NK-92 (cell line): ENCODE results near the gene STX7.

ENCODE experiments used
- DNase-seq: peaks from one replicate; lab custom pipeline; 2025; ENCODE audit not compliant: unreplicated experiment; lab: John Stamatoyannopoulos, UW

STX7 gene

DNA sequence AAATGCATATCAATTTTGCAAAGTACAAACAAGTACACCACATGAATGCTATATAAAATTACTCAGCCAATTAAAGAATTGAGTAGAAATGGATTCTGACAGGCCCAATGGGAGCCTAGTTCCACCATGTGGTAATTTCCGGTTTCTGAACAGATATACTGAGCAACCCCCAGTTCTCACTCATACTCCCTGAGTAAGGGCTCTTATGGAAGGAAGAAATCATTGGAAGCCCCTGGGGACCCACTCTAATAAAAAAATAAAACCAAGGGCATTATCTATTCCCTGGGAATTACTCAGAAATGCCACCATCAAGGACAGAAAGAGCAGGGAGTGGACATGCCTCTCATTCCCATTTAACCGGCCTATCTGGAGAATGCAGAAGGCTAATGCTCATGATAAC lies 34.6 kb downstream of the STX7 start:
- no peak for DNase-seq

DNA sequence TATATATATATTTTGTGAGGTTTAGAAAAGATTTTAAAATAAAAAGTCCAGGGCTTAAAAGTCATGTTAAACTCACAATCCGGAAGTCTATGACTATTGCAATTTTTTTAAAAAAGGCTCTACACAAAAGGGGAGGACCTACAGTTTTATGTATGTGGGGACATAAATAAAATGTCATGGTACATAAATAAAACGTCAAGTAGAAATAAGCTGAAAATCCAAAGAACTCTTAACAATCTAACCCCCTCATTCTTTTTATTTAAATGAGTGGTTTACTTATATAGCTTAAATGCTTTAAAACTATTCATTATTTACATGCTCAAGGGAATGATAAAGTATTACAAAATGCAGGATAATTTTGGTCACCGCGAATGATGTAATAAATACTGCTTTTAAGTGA lies 36.2 kb downstream of the STX7 start:
- no peak for DNase-seq

DNA sequence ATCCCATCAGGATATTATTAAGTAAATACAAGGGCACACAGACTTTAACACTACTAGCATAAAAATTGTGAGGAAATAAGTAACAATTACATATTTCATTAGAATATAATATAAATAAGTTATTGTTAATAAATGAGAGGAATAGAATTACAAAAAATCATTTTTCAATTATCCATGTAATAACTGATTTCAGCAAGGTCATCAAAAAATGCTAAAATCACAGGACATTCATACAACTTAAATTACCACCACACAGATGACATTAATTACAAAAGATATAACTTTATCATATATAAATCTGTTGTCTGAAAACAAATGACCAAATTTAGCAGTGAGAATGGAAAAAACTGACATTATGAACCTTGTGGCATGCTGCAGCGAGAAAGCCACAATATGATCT lies 37.0 kb downstream of the STX7 start:
- no peak for DNase-seq

DNA sequence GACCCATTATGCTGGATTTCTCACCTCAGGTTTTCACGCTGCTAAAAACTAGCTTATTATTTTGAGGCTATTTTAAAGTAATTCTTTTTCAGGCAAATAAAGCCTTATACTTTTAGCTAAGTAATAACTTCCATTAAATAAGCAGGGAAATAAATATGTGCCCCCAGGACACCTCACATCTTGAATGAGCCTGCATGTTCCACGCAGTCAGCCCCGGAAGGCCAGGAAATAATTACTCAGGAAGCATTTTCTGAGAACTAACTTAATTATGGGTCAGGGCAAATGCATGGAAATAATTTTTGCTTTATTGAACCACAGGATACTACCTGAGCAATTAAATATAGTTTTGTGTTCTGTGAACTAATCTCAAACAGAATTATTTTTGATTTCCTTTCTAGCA lies 41.1 kb downstream of the STX7 start:
- no peak for DNase-seq

DNA sequence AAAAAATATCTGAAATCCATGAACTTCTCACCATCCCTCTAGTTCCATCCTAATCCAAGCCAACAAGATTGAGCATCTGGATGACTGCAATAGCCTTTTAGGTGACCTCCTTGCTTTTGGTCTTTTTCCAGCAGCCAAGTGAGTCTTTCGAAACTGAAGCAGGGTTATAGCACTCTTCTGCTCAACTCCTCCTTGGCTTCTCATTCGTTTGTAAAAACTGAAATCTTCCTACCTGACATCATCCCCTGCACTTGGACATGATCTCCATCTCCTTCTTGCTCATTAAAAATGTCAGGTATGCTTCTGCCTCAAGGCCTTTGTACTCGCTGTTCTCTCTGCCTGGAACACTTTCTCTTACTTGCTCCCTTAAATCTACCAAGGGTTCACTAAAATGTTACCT lies 46.0 kb downstream of the STX7 start:
- no peak for DNase-seq

DNA sequence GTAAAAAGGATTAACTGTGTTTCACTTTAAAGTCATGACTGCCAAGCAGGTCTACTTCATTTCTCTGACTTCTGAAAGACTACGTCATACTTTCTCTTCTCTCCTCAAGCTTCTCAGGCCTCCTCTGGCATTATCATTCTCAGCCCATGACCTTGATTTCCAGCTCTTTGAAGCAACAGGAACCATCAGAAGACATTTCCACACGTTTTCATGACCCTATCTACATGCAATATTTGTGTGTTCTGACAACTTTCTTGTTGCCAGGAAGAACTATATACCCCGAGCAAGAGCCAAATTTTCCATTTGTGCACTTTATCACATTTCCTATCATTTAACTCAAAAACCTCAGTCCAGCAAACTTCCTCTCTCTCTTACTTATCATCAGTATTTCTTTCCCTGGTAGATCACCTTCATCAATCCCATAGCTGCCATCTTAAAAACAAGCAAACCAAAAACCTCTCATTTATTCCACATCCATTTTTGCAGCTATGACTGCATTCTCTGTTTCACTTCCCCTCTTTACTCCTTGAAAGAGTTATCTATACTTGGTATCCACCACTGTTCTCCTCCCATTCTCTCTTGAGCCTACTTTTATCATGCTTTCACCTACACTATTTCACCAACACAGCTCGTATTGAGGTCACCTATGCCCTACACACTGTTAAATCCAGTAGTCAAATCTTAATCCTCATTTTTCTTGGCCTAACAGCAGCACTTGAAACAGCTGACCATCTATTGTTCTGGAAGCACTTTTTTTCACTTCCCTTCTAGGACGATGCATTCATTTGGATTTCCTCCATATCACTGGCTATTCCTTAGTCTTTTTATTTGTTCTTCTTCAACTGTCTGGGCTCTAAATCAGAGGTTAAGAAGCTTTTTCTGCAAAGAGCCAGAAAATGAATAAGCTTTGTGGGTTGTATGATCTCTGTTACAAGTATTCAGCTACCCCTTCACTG lies 47.1 kb downstream of the STX7 start:
- DNase-seq: no peak

DNA sequence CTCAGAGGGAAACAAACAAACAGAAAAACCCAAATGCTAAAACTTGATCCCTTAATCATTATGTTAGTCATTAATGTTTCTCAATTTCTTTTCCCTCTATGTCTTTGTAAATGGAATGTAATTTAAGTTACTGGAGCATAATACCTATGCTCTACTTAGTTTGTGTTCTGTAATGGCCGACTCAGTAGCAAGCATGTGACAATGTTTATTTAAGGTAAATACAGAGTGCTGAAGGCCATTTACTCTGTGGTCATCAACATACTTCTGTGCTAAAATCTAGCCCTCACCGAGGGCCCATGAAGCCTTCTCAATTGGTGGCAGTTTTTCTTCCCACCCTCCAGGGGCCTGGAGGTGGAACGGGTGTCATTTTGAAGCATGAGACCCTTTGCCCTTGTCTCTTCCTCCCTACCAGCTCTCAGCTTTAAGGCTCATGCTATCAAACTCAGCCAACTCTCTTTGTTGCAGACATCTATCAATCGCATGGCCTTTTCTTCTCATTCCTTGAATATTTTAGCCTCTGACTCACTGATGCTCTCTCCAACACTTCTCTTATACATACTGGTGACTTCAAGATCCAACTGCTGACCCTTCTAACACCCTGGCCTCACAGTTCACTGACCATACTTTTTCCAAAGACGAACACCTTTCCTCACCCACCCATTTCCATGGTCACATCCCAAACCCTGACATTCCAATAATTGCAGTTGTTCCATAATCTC lies 48.2 kb downstream of the STX7 start:
- DNase-seq: no peak

DNA sequence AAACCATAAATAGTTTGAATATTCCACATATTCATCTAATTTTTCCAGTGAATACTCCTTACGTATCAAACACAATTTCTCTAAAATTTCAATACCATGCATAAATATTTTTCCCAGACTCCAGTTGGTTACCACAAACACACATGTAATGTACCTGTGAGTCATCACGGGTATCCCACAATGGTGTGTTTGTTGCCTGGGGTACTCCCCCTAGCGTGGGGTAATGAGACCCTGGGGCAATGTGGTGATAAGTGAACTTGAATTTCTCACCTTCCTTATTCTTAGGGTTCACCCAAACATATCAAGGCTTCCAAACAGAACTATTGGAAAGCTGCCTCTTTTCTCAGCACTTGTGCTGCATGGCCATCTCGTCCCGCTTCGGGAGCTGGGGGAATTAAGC lies 51.0 kb downstream of the STX7 start:
- DNase-seq: no peak

DNA sequence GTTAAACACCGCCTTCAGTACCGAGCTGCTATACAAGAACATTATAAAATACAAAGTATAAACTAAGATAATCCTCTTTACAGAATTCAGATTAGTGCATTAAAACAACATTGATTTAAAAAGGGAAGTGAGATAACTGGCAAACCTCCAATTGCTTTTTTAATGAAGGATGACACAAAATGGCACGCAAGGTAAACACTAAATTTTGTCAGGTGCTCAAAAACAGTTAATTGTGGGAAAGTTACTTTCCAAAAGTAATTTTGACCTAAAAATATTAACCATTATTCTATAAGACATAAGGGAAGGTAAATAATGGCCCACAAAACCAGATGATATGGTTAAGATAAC lies 53.3 kb downstream of the STX7 start:
- no peak for DNase-seq

DNA sequence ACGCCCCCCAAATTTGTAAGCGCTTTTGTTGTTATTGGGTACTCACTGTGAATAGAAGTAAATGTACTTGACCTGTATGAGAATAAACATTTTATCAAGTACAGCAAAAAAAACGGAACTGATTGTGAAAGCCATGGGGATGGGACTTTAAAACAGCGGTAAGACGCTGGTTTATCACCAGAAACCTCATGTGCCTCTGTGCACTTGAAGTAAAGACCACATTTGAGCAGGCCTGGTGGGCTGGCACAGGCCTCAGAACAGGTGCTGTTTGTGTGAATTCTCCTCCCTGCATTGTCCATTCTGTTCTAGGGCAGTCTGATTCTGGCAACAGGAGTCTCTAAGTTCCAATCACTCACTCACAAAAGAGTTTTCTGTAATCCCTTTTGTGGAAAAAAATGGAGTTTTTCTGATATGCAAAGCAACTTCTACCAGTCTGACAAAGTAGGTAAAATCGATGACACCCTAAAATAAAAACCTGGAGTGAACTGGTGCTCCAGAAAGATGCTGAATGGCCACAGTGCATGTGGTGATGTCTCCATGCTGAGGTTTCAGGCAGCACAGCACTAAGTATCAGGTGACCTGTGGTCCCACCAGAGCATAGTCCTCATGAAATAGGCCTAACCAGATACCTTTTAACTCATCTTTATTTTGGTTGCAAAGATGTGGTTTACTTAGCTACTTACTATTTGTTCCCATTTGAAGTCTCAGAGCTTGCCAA lies 53.9 kb downstream of the STX7 start:
- no peak for DNase-seq

DNA sequence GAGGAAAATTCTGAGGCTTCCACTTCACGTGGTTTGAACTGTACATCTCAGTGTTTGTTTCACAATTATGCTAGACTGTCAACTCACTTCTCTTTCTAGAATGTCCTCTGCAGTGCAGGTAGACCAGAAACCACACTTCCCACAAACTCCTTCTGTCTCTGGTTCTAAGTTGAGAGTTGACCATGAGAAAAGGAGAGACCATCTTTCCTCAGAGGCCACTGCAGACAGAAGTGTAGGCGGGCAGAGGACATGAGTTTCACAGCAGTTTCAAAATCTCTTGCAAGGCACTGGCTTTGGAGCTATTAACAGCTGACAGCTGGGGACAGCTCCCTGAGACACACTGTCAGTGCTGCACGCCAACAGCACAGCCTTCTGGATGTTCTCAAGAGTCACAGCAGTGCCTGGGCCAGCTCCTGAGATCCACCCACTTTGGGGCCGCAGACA lies 56.2 kb downstream of the STX7 start:
- no peak for DNase-seq

DNA sequence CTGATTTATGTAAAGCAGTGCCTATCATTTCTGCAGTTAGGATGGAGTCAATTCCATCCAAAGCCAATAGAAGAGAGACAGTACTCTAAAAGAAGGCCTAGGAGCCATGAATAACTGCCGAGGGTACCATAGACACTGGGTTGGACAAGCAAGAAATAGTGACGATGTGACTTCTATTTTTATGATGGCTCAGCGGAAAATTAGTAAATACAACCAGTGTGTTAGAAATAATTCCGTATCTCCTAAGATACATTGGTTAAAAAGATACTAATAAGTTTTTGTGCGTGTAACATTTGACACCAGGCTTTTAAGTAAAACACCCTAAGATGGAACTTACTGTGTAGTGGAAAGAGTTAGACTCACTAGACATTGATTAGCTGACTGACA lies 66.1 kb downstream of the STX7 start:
- DNase-seq: no peak

DNA sequence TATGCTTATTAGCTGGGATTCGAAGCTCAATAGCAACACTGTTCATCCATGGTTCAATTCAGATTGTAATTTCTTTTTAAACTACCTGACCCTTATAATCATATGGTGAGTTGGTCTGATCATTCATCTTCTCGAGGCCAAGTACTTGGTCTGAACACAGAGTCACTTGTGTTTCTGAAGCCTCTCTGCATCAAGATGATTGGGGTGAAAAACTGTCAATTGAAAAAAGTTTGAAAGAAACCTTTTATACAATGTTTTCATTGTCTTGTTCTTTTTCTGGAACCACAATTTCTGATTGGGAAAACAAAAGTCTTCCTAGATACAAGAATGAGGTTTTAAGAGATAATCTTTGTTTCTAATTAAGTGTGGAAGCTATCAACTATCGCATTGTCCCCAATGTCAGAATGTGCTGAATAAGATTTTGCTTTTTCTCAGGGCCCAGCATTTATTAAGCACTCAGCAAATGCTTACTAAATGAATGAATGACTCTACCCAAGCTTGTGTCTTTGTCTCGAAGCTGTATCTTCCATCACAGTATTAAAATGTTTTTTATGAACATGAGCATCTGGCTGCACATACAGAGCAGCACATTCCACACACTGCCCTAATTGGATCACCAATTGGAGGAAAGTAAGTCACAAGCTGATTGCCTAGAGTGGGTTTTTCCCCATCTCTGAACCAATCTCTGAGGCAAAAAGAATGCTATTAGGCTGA lies 66.6 kb downstream of the STX7 start:
- DNase-seq: no peak

DNA sequence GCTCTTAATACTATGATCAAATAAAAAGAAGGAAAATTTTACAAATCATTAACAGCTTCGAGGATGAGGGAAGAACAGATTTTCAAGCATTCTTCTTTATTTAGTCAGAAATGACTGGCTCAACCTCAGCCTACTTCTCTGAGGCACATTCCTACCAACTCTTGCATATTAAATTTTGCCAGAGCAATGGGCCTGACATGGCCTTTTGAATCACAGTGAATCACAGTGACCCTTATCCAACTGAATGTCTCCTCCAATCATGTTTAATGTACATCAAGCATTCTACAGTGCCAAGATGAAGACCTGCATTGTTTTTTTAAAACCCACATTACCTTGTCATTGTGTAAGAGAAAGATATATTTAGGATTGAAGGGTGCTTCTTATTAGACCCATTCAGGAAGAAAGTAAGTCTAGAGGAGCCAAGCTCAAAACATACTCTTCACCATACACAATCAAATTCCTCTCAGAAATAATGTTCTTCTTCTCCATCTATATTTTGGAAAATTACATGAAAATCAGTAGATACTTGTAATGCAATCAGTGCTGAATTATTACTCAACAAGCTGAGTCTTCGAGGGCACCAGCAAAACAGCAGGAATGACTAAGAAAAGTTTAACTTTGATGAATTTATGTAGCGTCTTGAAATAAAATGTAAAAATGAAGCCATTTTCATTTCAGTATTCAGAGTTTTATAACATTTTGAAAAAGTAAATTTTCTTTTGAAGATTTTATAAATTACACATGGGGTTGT lies 67.5 kb downstream of the STX7 start:
- no peak for DNase-seq

DNA sequence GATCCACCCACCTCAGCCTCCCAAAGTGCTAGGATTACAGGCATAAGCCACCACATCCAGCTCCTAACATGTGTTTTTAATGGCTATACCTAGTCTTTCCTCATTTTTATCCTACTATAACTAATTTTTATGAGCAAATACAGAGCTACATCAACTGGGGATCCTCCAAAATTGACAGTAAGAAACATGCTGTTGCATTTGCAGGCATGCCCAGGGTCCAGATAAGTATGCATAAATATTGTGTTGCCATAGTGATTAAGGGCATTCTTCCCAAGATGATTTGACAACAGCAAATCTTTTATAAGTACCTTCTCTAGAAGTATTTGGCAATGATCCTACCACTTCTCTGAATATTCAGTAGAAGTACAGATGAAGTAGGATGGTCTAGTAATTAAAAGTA lies 69.7 kb downstream of the STX7 start:
- no peak for DNase-seq

DNA sequence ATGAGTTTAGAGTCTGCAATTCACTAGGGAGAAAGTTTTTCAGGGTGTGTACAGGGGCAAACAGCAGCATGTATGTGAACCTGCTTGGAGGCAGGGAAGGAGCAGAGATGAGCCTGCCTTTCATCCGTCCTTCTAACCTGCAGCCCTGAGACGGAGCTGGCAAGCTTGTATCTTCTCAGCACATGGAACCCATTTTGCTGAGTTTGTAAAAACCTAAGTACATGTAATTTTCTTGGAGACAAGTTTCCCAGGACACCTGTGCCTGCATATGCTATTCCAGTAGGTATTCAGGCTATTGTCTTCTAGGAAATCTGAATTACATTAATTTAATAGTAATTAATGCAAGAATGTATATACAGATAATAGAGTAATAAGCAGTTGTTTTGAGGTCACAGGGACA lies 82.8 kb downstream of the STX7 start:
- DNase-seq: no peak

DNA sequence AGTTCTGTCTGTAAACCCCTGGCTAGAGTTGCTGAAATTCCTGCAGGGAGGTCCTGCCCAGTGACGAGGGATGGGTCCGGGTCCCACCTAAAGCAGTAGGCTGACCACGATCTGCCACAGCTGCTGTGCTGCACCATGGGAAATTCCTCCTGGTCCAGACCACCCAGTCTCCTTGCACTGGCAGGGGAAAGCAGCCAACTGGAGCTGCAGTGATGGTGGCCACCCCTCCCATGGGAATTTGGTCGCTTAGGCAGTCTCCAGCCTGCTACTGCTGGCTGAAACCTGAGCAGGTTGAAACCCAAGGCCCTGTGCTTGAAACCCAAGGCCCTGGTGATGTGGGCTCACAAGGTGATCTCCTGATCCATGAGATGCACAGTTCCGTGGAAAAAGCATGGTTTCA lies 87.7 kb downstream of the STX7 start:
- no peak for DNase-seq

DNA sequence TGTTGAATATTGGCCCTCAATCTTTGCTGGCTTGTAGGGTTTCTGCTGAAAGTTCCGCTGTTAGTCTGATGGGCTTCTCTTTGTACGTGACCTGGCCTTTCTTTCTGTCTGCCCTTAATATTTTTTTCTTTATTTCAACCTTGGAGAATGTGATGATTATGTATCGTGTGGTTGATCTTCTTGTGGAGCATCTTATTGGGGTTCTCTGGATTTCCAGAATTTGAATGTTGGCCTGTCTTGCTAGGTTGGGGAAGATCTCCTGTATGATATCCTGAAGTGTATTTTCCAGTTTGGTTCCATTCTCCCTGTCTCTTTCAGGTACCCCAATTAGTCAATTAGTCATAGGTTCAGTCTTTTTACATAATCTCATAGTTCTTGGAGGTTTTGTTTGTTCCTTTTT lies 89.1 kb downstream of the STX7 start:
- DNase-seq: no peak

DNA sequence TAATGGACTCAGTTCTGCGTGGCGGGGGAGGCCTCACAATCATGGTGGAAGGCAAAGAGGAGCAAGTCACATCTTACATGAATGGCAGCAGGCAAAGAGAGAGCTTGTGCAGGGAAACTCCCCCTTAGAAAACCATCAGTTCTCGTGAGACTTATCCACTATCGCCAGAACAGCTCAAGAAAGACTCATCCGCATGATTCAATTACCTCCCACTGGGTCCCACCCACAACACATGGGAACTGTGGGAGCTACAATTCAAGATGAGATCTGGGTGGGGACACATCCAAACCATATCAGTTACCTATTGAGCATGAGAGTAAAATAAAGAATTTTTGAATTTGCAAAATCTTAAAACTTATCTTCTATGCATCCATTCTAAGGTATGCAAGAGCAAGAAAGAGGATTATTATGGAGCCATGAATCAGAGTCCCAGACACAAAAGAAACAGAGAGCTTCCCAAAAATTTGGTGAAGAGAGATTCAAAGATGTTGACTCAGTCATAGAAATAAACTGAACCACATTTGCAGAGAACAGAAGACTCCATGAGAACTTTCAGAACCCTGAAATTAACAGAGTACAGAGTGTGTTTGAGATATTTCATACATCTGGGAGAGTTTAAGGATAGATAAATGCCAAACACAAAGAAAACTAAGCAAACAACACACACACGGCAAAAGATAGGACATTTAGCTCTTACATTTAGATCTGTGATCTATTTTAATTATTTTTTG lies 94.5 kb downstream of the STX7 start:
- no peak for DNase-seq

DNA sequence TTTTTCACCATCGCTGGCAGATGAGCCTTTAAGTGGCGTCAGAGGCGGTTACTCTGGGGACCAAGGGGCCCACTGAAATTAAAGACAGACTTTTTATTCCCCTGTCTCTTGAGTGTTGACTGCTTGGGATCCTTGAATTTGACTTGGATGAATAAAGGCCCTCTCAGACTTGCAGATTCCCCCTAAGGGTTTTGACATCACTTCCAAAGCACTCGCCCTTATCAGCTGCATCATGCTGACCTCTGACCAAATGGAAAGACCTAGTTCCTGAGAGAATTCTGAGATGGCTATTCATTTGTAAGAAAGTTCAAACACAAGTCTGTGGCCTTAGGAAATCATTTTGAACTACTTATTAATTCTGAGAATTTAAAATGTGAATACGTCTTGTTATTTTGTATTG lies 98.2 kb downstream of the STX7 start:
- no peak for DNase-seq
